DND-41 (cell line): ENCODE measurements around the gene DPH6.

Source experiments
- CTCF ChIP-seq: IDR thresholded peaks from 2 replicates; pipeline ENCODE4 v1.5.1; 2012; ENCODE audit warnings: borderline replicate concordance, low read length, moderate library complexity, mild to moderate bottlenecking; ENCODE audit not compliant: poor library complexity, severe bottlenecking; ENCODE audit errors: extremely low read depth
- EZH2 ChIP-seq: IDR thresholded peaks from 3 replicates; pipeline ENCODE4 v1.6.1; 2012; ENCODE audit warnings: borderline replicate concordance, low read depth, mild to moderate bottlenecking, moderate library complexity, low read length, inconsistent platforms; ENCODE audit not compliant: severe bottlenecking

GRCh38 chr15:35555244-35555643 lies 9.3 kb upstream of the DPH6 start:
- no peak for TF ChIP-seq CTCF
- no peak for TF ChIP-seq EZH2
